ENCODE measurements around the gene SNRPF.
"Not testable (repeated sequence)": the region's sequence is repeated elsewhere in the genome, so short reads cannot be mapped to it uniquely, and the experiment has no call there.

Gene SNRPF

GRCh38 chr12:95858451-95859343 lies at the start of gene SNRPF:
Gene SNRPF (plus strand): TSS chr12:95858952. CDS start chr12:95859074, 122 bp downstream.
- peak; percentile 89 for DNase-seq (ENCODE audit: low read depth)

- no peak for DNase-seq (ENCODE audit: low read depth)
Measured at GRCh38 chr12:95809000-95809680, 49.6 kb upstream of the SNRPF start.

DNA sequence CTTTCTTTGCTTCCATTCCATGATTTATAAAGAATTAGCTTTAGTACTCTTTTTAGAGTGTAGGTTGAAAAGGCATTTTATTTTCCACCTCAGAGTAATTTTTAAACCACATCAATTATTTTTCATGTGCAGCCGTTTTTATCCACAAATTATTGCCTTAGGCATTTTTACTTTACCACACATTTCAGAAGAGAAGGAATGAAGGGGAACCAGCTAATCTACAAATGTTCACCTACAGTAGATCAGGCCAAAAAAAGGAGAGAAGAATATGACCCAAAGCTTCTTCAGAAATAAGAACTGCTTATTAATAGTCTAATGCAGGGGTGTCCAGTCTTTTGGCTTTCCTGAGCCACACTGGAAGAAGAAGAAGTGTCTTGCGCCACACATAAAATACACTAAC lies 48.3 kb upstream of the SNRPF start:
- DNase-seq (ENCODE audit: low read depth) = no peak

DNA sequence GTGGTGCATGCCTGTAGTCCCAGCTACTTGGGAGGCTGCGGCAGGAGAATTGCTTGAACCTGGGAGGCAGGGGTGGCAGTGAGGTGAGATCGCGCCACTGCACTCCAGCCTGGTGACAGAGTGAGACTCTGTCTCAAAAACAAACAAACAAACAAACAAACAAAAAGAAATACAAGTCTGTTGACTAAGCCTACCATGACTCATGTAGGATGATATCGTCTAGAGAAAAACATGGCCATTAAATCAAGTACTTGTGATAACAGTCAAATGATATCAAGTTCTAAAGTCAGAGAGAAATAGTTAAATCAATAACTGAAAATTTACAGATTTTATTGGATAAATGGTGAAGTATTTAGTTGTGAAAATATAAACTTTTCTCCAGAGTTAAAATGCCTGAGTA lies 46.6 kb upstream of the SNRPF start:
- DNase-seq (ENCODE audit: low read depth) = not testable (repeated sequence)

GRCh38 chr12:95815632-95816212 lies 43.0 kb upstream of the SNRPF start:
- DNase-seq (ENCODE audit: low read depth) = no peak

- DNase-seq (ENCODE audit: low read depth) = no peak
Measured at GRCh38 chr12:95820096-95820703, 38.6 kb upstream of the SNRPF start.

DNA sequence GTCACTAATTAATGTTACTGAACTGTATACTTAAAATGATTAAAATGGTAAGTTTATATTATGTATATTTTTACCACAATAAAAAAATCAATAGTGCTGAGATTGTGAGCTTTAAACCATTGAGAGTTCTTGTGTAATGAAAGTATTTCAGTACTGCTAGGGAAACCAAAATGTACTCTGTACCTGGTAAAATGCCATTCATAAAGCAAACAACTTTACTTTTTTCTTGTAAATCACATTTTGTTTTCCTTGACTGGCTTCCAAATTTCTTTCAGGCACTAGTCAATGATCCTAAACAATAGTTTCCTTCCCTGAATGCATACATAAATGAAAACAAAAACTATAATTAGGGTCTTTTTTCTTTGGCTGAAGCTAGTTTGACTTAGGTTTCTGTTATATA lies 29.4 kb upstream of the SNRPF start:
- DNase-seq (ENCODE audit: low read depth) = no peak

GRCh38 chr12:95830335-95831089 lies 28.2 kb upstream of the SNRPF start:
- no peak for DNase-seq (ENCODE audit: low read depth)

DNA sequence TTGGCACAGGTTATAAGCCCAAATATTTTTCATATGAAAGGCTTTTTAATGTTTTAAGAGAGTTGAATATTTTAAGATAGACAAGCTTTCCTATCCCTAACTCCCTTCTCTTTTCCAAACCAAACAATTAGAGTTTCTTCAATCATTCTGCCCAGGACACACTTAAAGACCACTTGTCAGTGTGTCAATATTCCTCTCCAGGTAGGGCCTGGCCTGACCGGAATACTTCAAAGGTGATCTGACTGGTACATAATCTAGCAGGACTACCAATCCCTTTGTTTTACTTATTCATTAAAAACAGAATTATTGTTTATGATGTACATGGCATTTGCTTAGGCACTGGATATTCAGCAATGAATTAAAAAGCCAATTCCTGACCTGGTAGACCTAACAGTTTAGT lies 24.2 kb upstream of the SNRPF start:
- no peak for DNase-seq (ENCODE audit: low read depth)

GRCh38 chr12:95836185-95836609 lies 22.6 kb upstream of the SNRPF start:
- no peak for DNase-seq (ENCODE audit: low read depth)

GRCh38 chr12:95836630-95837239 lies 22.0 kb upstream of the SNRPF start:
- DNase-seq (ENCODE audit: low read depth) = no peak

DNA sequence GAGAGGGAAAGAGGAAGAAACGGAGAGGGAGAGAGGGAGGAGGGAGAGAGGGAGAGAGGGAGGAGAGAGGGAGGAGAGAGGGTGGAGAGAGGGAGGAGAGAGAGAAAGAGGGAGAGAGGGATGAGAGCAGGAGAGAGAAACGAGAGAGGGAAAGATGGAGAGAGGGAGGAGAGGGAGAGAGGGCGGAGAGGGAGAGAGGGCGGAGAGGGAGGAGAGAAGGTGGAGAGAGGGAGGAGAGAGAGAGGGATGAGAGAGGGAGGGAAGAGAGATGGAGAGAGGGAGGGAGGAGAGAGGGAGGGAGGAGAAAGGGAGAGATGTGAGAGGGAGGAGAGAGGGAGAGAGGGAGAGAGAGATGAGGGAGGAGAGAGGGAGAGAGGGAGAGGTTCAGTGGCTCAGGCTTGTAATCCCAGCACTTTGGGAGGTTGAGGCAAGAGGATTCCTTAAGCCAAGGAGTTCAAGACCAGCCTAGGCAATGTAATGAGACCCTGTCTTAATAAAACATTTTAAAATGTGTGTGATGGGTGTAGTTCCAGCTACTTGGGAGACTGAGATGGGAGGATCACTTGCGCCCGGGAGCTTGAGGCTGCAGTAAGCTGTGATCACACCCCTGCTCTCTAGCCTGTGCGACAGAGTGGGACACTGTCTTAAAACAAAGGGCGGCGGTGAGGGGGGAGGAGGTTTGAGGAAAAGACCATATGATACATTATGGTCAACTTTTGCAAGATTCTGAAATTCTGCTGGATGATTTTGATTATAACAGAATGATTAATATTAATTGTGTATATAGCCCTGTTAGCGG lies 21.3 kb upstream of the SNRPF start:
- no peak for DNase-seq (ENCODE audit: low read depth)

DNA sequence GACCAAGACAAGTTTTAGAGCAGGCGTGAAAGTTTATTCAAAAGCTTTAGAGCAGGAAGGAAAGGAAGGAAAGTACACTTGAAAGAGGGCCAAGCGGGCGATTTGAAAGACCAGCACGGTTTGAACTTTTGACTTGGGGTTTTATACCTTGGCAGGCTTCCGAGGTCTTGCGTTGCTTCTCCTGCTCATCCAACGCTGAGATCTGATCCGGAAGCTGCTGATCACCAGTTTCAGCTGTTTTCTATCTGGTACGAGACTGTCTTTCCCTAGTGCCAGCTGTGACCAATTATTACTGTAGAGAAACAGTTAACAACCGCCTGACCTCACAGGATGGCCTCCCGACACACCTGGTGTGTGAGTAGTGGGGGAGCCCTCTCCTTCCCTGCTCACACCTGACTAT lies 20.6 kb upstream of the SNRPF start:
- no peak for DNase-seq (ENCODE audit: low read depth)

GRCh38 chr12:95842426-95842825 lies 16.3 kb upstream of the SNRPF start:
- not testable (repeated sequence) for DNase-seq (ENCODE audit: low read depth)

- DNase-seq (ENCODE audit: low read depth) = no peak
Measured at GRCh38 chr12:95848575-95849388, 10.0 kb upstream of the SNRPF start.

- no peak for DNase-seq (ENCODE audit: low read depth)
Measured at GRCh38 chr12:95851606-95852005, 7.1 kb upstream of the SNRPF start.

GRCh38 chr12:95852133-95852532 lies 6.6 kb upstream of the SNRPF start:
- DNase-seq (ENCODE audit: low read depth) = no peak

DNA sequence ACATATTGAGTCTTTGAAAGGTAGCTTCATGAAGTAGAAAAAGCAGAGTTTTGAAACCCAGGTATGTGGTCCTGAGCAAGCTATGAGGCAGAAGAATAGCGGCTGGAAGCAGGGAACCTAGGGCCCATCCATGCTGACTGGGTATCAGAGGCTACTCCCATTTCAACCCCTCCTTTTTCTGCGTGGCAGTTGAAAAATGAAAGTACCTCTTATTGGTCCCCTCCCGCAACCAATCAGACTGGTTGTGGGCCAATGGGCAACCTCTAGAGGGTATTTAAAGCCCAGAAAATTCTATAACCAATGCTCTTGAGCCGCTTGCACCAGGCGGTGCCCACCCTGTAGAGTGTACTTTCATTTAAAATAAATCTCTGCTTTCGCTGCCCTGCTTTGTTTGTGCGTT lies 1.6 kb upstream of the SNRPF start:
- DNase-seq (ENCODE audit: low read depth) = no peak

GRCh38 chr12:95857799-95858198 lies 953 bp upstream of the SNRPF start:
- no peak for DNase-seq (ENCODE audit: low read depth)

Data from activated gamma-delta T cell treated with anti-CD3 and anti-CD28 coated beads, Interleukin-2, amount 50 U/mL, for 16 hours (primary cell).